Measurements from ENCODE around the gene NRBP1.
A peak's percentile ranks its signal among the peaks of the same experiment; 100 is the strongest.

Gene NRBP1

GRCh38 chr2:27381577-27382181, 46.8 kb upstream of the NRBP1 start:
- no peak overlapping the region for H3K4me3 ChIP-seq (ENCODE audit: low read depth, low read length)
- no peak for DNase-seq (ENCODE audit: low read depth, low spot score)
- no peak for TF ChIP-seq CTCF (IDR thresholded peaks at IDR 0.05; ENCODE audit: low read depth, low read length)
- in situ Hi-C loops (cut with HindIII; ENCODE audit: low sequenced_read_pairs) = no loop called here

- DNase-seq (ENCODE audit: low read depth, low spot score) = no peak
- in situ Hi-C loops (cut with HindIII; ENCODE audit: low sequenced_read_pairs) = no loop called here
- H3K4me3 ChIP-seq (ENCODE audit: low read depth, low read length) = no peak overlapping the region
- TF ChIP-seq CTCF (IDR thresholded peaks at IDR 0.05; ENCODE audit: low read depth, low read length) = no peak
Measured at GRCh38 chr2:27390822-27391679, 37.4 kb upstream of the NRBP1 start.

GRCh38 chr2:27393225-27393624, 35.2 kb upstream of the NRBP1 start:
- no peak for TF ChIP-seq CTCF (IDR thresholded peaks at IDR 0.05; ENCODE audit: low read depth, low read length)
- no peak for DNase-seq (ENCODE audit: low read depth, low spot score)
- H3K4me3 ChIP-seq (ENCODE audit: low read depth, low read length) = no peak overlapping the region
- in situ Hi-C loops (cut with HindIII; ENCODE audit: low sequenced_read_pairs) = no loop called here

- in situ Hi-C loops (cut with HindIII; ENCODE audit: low sequenced_read_pairs) = no loop called here
- DNase-seq (ENCODE audit: low read depth, low spot score) = no peak
Measured at GRCh38 chr2:27398962-27399361, 29.5 kb upstream of the NRBP1 start.

GRCh38 chr2:27400348-27401135, 27.9 kb upstream of the NRBP1 start:
- in situ Hi-C loops (cut with HindIII; ENCODE audit: low sequenced_read_pairs) = no loop called here
- peak; percentile 59 for DNase-seq (ENCODE audit: low read depth, low spot score)
- H3K4me3 ChIP-seq (ENCODE audit: low read depth, low read length) = no peak overlapping the region
- TF ChIP-seq CTCF (IDR thresholded peaks at IDR 0.05; ENCODE audit: low read depth, low read length) = no peak

More at GRCh38 chr2:27398962-27399361, 29.5 kb upstream of the NRBP1 start:
- no peak overlapping the region for H3K4me3 ChIP-seq (ENCODE audit: low read depth, low read length)
- TF ChIP-seq CTCF (IDR thresholded peaks at IDR 0.05; ENCODE audit: low read depth, low read length) = no peak

GRCh38 chr2:27407798-27408491, 20.5 kb upstream of the NRBP1 start:
- peak; percentile 59 for TF ChIP-seq CTCF (IDR thresholded peaks at IDR 0.05; ENCODE audit: low read depth, low read length)
- in situ Hi-C loops (cut with HindIII; ENCODE audit: low sequenced_read_pairs) = no loop called here
- H3K4me3 ChIP-seq (ENCODE audit: low read depth, low read length) = peak overlapping the region; percentile 64
- DNase-seq (ENCODE audit: low read depth, low spot score) = peak; percentile 54

Measured in astrocyte of the spinal cord (primary cell).